GM12864 (cell line): ENCODE measurements around the gene KNTC1.
"Not testable (repeated sequence)": the region's sequence is repeated elsewhere in the genome, so short reads cannot be mapped to it uniquely, and the experiment has no call there.

Experiments
- DNase-seq: peaks from one replicate; pipeline ENCODE4 v3.0.0-alpha.2; 2011; ENCODE audit warnings: low read depth
- H3K4me3 ChIP-seq: 2 replicates; pipeline ENCODE4 v1.5.1; 2011; ENCODE audit warnings: mild to moderate bottlenecking, low read depth, low read length, control low read depth
- CTCF ChIP-seq: IDR thresholded peaks from 2 replicates; pipeline ENCODE4 v1.5.1; 2011; ENCODE audit warnings: low read depth, mild to moderate bottlenecking, moderate library complexity, low read length, control low read depth, inconsistent platforms; ENCODE audit errors: missing control alignments

Gene KNTC1

GRCh38 chr12:122489038-122489437, 38.0 kb upstream of the KNTC1 start:
- no peak for DNase-seq
- no peak for TF ChIP-seq CTCF
- no peak overlapping the region for H3K4me3 ChIP-seq

GRCh38 chr12:122491991-122492390, 35.1 kb upstream of the KNTC1 start:
- no peak overlapping the region for H3K4me3 ChIP-seq
- no peak for TF ChIP-seq CTCF
- DNase-seq, result no peak

GRCh38 chr12:122493222-122493621, 33.8 kb upstream of the KNTC1 start:
- H3K4me3 ChIP-seq, DNase-seq: not testable (repeated sequence)

GRCh38 chr12:122495258-122495657, 31.8 kb upstream of the KNTC1 start:
- no peak for DNase-seq
- TF ChIP-seq CTCF, result no peak
- no peak overlapping the region for H3K4me3 ChIP-seq

GRCh38 chr12:122499991-122500684, 26.9 kb upstream of the KNTC1 start:
- no peak for TF ChIP-seq CTCF
- no peak for DNase-seq

GRCh38 chr12:122500685-122501488, 26.2 kb upstream of the KNTC1 start, which contains the start of gene ZCCHC8:
Gene ZCCHC8, minus strand, starts transcription at chr12:122500932. Its CDS starts 92 bp downstream, at chr12:122500840.
- peak within 1 kb of the TSS; percentile 97 for H3K4me3 ChIP-seq
- DNase-seq, result peak; percentile 98
- peak; percentile 16 for TF ChIP-seq CTCF

More at GRCh38 chr12:122499991-122500684, 26.9 kb upstream of the KNTC1 start:
- H3K4me3 ChIP-seq, result peak overlapping the region; percentile 97

- peak overlapping the region; percentile 43 for H3K4me3 ChIP-seq
- DNase-seq, result no peak
- TF ChIP-seq CTCF, result no peak
These were observed 25.5 kb upstream of the KNTC1 start for GRCh38 chr12:122501489-122501989.
